ENCODE measurements around the gene PRKN.

- TF ChIP-seq EZH2phosphoT487 (IDR thresholded peaks at IDR 0.05; ENCODE audit: insufficient read depth, low read depth) (no peak), EZH2 (IDR thresholded peaks at IDR 0.05; ENCODE audit: insufficient read depth, poor library complexity, severe bottlenecking) (no peak)
Observed at GRCh38 chr6:161489626-161490306, 1237.8 kb downstream of the PRKN start.
